ENCODE measurements around the gene ZNF575. TPM values are rescaled to one million over a fixed set of nuclear protein-coding genes. Genes with fewer than 3 reads are reported as not detected.

Gene ZNF575
- total and polyA plus RNA-seq, 2 experiments from 2014 or later: 3.1 TPM; not detected in 1

- no peak overlapping the region for H2AFZ ChIP-seq
- H3K9me3 ChIP-seq (ENCODE audit: low read depth): no peaks in the 10 kb centered on the region
- no peaks in the 10 kb centered on the region for H4K20me1 ChIP-seq (ENCODE audit: insufficient read depth, poor library complexity, severe bottlenecking)
- no peaks in the 10 kb centered on the region for H3K9me2 ChIP-seq (replicated peaks; ENCODE audit: insufficient read depth)
- no peak for DNase-seq (ENCODE audit: low spot score)
- 96% methylated on average over 7 of the region's 7 CpGs for WGBS (ENCODE audit: low lambda C conversion rate, missing lambda C conversion rate)
- H3K36me3 ChIP-seq (replicated peaks; ENCODE audit: insufficient read depth, low read depth): no peaks in the 10 kb centered on the region
- TF ChIP-seq EZH2 (IDR thresholded peaks at IDR 0.05; ENCODE audit: borderline replicate concordance) (no peak), EZH2phosphoT487 (IDR thresholded peaks at IDR 0.05; ENCODE audit: low read depth, severe bottlenecking, unreplicated experiment) (no peak)
- TF ChIP-seq, protein P1, sequence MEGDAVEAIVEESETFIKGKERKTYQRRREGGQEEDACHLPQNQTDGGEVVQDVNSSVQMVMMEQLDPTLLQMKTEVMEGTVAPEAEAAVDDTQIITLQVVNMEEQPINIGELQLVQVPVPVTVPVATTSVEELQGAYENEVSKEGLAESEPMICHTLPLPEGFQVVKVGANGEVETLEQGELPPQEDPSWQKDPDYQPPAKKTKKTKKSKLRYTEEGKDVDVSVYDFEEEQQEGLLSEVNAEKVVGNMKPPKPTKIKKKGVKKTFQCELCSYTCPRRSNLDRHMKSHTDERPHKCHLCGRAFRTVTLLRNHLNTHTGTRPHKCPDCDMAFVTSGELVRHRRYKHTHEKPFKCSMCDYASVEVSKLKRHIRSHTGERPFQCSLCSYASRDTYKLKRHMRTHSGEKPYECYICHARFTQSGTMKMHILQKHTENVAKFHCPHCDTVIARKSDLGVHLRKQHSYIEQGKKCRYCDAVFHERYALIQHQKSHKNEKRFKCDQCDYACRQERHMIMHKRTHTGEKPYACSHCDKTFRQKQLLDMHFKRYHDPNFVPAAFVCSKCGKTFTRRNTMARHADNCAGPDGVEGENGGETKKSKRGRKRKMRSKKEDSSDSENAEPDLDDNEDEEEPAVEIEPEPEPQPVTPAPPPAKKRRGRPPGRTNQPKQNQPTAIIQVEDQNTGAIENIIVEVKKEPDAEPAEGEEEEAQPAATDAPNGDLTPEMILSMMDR (IDR thresholded peaks at IDR 0.05; ENCODE audit: poor library complexity): no peak
- H3K4me1 ChIP-seq (ENCODE audit: insufficient read depth): no peaks in the 10 kb centered on the region
- H3K4me2 ChIP-seq: no peak overlapping the region
- H3K79me2 ChIP-seq: no peaks in the 10 kb centered on the region
- H3K27me3 ChIP-seq: no peaks in the 10 kb centered on the region
- H3K27ac ChIP-seq: no peak overlapping the region
- H3K4me3 ChIP-seq: no peak overlapping the region
Observed at GRCh38 chr19:43489979-43490599, 42.9 kb upstream of the ZNF575 start.

GRCh38 chr19:43490759-43491158 lies 42.2 kb upstream of the ZNF575 start:
- Histone ChIP-seq H3K9me2 (replicated peaks; ENCODE audit: insufficient read depth) (no peaks in the 10 kb centered on the region), H3K27ac (no peak overlapping the region), H3K4me2 (no peak overlapping the region), H3K9me3 (ENCODE audit: low read depth) (no peaks in the 10 kb centered on the region), H3K27me3 (no peaks in the 10 kb centered on the region), H3K4me3 (no peak overlapping the region), H3K4me1 (ENCODE audit: insufficient read depth) (no peaks in the 10 kb centered on the region), H3K79me2 (no peaks in the 10 kb centered on the region), H4K20me1 (ENCODE audit: insufficient read depth, poor library complexity, severe bottlenecking) (no peaks in the 10 kb centered on the region), H2AFZ (no peak overlapping the region), H3K36me3 (replicated peaks; ENCODE audit: insufficient read depth, low read depth) (no peaks in the 10 kb centered on the region)
- WGBS (ENCODE audit: low lambda C conversion rate, missing lambda C conversion rate): 90% methylated on average over 5 of the region's 5 CpGs
- DNase-seq (ENCODE audit: low spot score): no peak
- TF ChIP-seq, protein P1 (IDR thresholded peaks at IDR 0.05; ENCODE audit: poor library complexity): no peak
- TF ChIP-seq EZH2 (IDR thresholded peaks at IDR 0.05; ENCODE audit: borderline replicate concordance) (no peak), EZH2phosphoT487 (IDR thresholded peaks at IDR 0.05; ENCODE audit: low read depth, severe bottlenecking, unreplicated experiment) (no peak)

- Histone ChIP-seq H3K9me2 (replicated peaks; ENCODE audit: insufficient read depth) (no peaks in the 10 kb centered on the region), H3K36me3 (replicated peaks; ENCODE audit: insufficient read depth, low read depth) (no peaks in the 10 kb centered on the region), H4K20me1 (ENCODE audit: insufficient read depth, poor library complexity, severe bottlenecking) (no peaks in the 10 kb centered on the region), H3K27me3 (no peaks in the 10 kb centered on the region), H3K9me3 (ENCODE audit: low read depth) (no peaks in the 10 kb centered on the region), H3K4me3 (no peak overlapping the region), H3K27ac (no peak overlapping the region), H3K79me2 (no peaks in the 10 kb centered on the region), H2AFZ (no peak overlapping the region), H3K4me1 (ENCODE audit: insufficient read depth) (peaks cover 17% of the 10 kb centered on the region), H3K4me2 (no peak overlapping the region)
- no peak for TF ChIP-seq EZH2 (IDR thresholded peaks at IDR 0.05; ENCODE audit: borderline replicate concordance)
- TF ChIP-seq EZH2phosphoT487 (IDR thresholded peaks at IDR 0.05; ENCODE audit: low read depth, severe bottlenecking, unreplicated experiment): no peak
- TF ChIP-seq, protein P1 (IDR thresholded peaks at IDR 0.05; ENCODE audit: poor library complexity): no peak
- WGBS (ENCODE audit: low lambda C conversion rate, missing lambda C conversion rate): 86% methylated on average over 7 of the region's 8 CpGs
- DNase-seq (ENCODE audit: low spot score): no peak
Observed at GRCh38 chr19:43495082-43495481, 37.9 kb upstream of the ZNF575 start.
